ENCODE measurements around the gene RHOF. TPM values are rescaled to one million over a fixed set of nuclear protein-coding genes. Genes with fewer than 3 reads are reported as not detected.

Gene RHOF
- total RNA-seq, 1 experiment from 2014 or later = 29.1 TPM

- Histone ChIP-seq H2BK20ac (ENCODE audit: low read depth, low read length, poor library complexity, severe bottlenecking) (no peak overlapping the region), H2BK120ac (ENCODE audit: low read depth, low read length, poor library complexity, severe bottlenecking) (no peak overlapping the region), H3K4me2 (ENCODE audit: insufficient read depth, insufficient read length, low read length) (no peak overlapping the region), H4K8ac (replicated peaks; ENCODE audit: insufficient read length, low read depth, low read length) (no peak overlapping the region), H3K27me3 (ENCODE audit: insufficient read depth, low read length) (no peaks in the 10 kb centered on the region), H2BK12ac (ENCODE audit: insufficient read length, low read depth, low read length) (no peak overlapping the region), H2BK15ac (ENCODE audit: low read depth, low read length) (no peak overlapping the region), H3K18ac (ENCODE audit: insufficient read length, low read depth, low read length) (no peak overlapping the region), H3K23ac (ENCODE audit: insufficient read length, low read depth, low read length) (no peak overlapping the region), H2AK5ac (ENCODE audit: insufficient read length, low read length) (no peak overlapping the region), H4K20me1 (ENCODE audit: control insufficient read depth, insufficient read depth, insufficient read length) (no peaks in the 10 kb centered on the region), H3K27ac (ENCODE audit: insufficient read length, low read depth, low read length) (no peak overlapping the region), H2BK5ac (ENCODE audit: insufficient read length, low read length) (no peak overlapping the region), H3K9me3 (ENCODE audit: control insufficient read depth, low read depth, low read length) (no peaks in the 10 kb centered on the region), H3K79me2 (ENCODE audit: insufficient read depth, low read length) (no peaks in the 10 kb centered on the region), H2AFZ (ENCODE audit: low read length) (no peak overlapping the region), H3K23me2 (ENCODE audit: insufficient read length, low read depth, low read length, poor library complexity, severe bottlenecking) (no peaks in the 10 kb centered on the region), H3K56ac (ENCODE audit: insufficient read length, low read depth, low read length) (no peak overlapping the region), H3K9ac (ENCODE audit: extremely low read depth, insufficient read length, low read length) (no peak overlapping the region), H3K4me1 (ENCODE audit: insufficient read depth, low read length) (no peaks in the 10 kb centered on the region), H4K5ac (ENCODE audit: insufficient read length, low read depth, low read length) (no peak overlapping the region), H3T11ph (ENCODE audit: low read length) (no peak overlapping the region), H4K91ac (ENCODE audit: insufficient read length, low read depth, low read length) (no peak overlapping the region), H3K4ac (ENCODE audit: low read depth, low read length) (no peak overlapping the region), H3K14ac (ENCODE audit: insufficient read depth, low read length) (no peak overlapping the region), H3K79me1 (ENCODE audit: insufficient read depth, low read depth, low read length, poor library complexity, severe bottlenecking) (no peaks in the 10 kb centered on the region)
- no peaks in the 10 kb centered on the region for H3K27me3 Mint-ChIP-seq (ENCODE audit: low read depth)
- no peak overlapping the region for H3K27ac Mint-ChIP-seq
- no peaks in the 10 kb centered on the region for H3K4me1 Mint-ChIP-seq
- DNase-seq = peak; percentile 47
- peaks cover 17 to 70% (median 47%) of the 10 kb centered on the region in 3 experiments for H3K36me3 Mint-ChIP-seq (ENCODE audit: insufficient read depth in 1 of 3, low read depth in 3 of 3)
- H3K9me3 Mint-ChIP-seq = no peaks in the 10 kb centered on the region; a peak in 1 of 5 replicates
- no CpG with 5 or more reads among the region's 36 CpGs for WGBS (ENCODE audit: extremely low coverage, insufficient read length, low lambda C conversion rate)
- peak; percentile 38; the same call in 1 of the 3 replicates for TF ChIP-seq CTCF (conservative IDR thresholded peaks at IDR 0.05)
- no peak overlapping the region for H3K4me3 Mint-ChIP-seq
These were observed 29.7 kb upstream of the RHOF start for GRCh38 chr12:121823101-121823726.
